Activated CD4-positive, alpha-beta T cell treated with anti-CD3 and anti-CD28 coated beads, Interleukin-2, amount 10 ng/mL, durations not matched to agents 7 days and 5 days (primary cell): ENCODE measurements around the gene KCTD8. TPM values are rescaled to one million over a fixed set of nuclear protein-coding genes. Genes with fewer than 3 reads are reported as not detected.

Experiments used
- CTCF ChIA-PET: fragments of 350-600 bp; sonication (Branson Sonifier 250); formaldehyde crosslinking; loops from one replicate; lab custom pipeline; 2021; ENCODE audit warnings: antibody characterized with exemption; lab: Charles Lee
- POLR2A ChIA-PET: fragments of 350-600 bp; sonication (Branson Sonifier 250); formaldehyde crosslinking; loops from one replicate; lab custom pipeline; 2021; ENCODE audit warnings: antibody characterized with exemption; lab: Charles Lee
- DNase-seq: peaks from one replicate; pipeline ENCODE4 v3.0.0-alpha.2; 2020
- H3K27ac Mint-ChIP-seq: one replicate; pipeline ENCODE4 v1.8.0; 2021; ENCODE audit warnings: mild to moderate bottlenecking, moderate library complexity, mixed read lengths
- H3K27me3 Mint-ChIP-seq: one replicate; pipeline ENCODE4 v1.8.0; 2021; ENCODE audit warnings: mixed read lengths
- H3K36me3 Mint-ChIP-seq: one replicate; pipeline ENCODE4 v1.8.0; 2021; ENCODE audit warnings: low read depth, mixed read lengths
- H3K4me1 Mint-ChIP-seq: one replicate; pipeline ENCODE4 v1.8.0; 2021; ENCODE audit warnings: mixed read lengths
- H3K4me3 Mint-ChIP-seq: one replicate; pipeline ENCODE4 v1.8.0; 2021; ENCODE audit warnings: mild to moderate bottlenecking, moderate library complexity, mixed read lengths
- H3K9me3 Mint-ChIP-seq: one replicate; pipeline ENCODE4 v1.8.0; 2021; ENCODE audit warnings: mixed read lengths
- total RNA-seq, 2 experiments: library from RNA; stranded (reverse); gene quantifications; one replicate each; pipeline ENCODE4 v1.2.3, GENCODE V29; 2021

KCTD8 gene
- total RNA-seq, 2 experiments from 2014 or later: not detected

- no peaks in the 10 kb centered on the region for H3K36me3 Mint-ChIP-seq
- CTCF ChIA-PET: no interaction called here
- H3K27me3 Mint-ChIP-seq: no peaks in the 10 kb centered on the region
- H3K27ac Mint-ChIP-seq: no peak overlapping the region
- DNase-seq: no peak
- H3K4me3 Mint-ChIP-seq: no peak overlapping the region
- H3K4me1 Mint-ChIP-seq: no peaks in the 10 kb centered on the region
- no peaks in the 10 kb centered on the region for H3K9me3 Mint-ChIP-seq
- POLR2A ChIA-PET: no interaction called here
Measured at GRCh38 chr4:44425614-44426208, 22.9 kb downstream of the KCTD8 start.

- Mint-ChIP-seq H3K4me3 (no peak overlapping the region), H3K4me1 (no peaks in the 10 kb centered on the region), H3K9me3 (no peaks in the 10 kb centered on the region), H3K27ac (no peak overlapping the region), H3K27me3 (no peaks in the 10 kb centered on the region), H3K36me3 (no peaks in the 10 kb centered on the region)
- DNase-seq: no peak
- ChIA-PET POLR2A (no interaction called here), CTCF (no interaction called here)
Measured at GRCh38 chr4:44422912-44423311, 25.7 kb downstream of the KCTD8 start.

GRCh38 chr4:44421330-44422065 is 27.1 kb downstream of the KCTD8 start:
- no peak for DNase-seq
- H3K36me3 Mint-ChIP-seq: no peaks in the 10 kb centered on the region
- ChIA-PET POLR2A (no interaction called here), CTCF (no interaction called here)
- H3K9me3 Mint-ChIP-seq: no peaks in the 10 kb centered on the region
- no peaks in the 10 kb centered on the region for H3K27me3 Mint-ChIP-seq
- no peaks in the 10 kb centered on the region for H3K4me1 Mint-ChIP-seq
- H3K27ac Mint-ChIP-seq: no peak overlapping the region
- no peak overlapping the region for H3K4me3 Mint-ChIP-seq

DNA sequence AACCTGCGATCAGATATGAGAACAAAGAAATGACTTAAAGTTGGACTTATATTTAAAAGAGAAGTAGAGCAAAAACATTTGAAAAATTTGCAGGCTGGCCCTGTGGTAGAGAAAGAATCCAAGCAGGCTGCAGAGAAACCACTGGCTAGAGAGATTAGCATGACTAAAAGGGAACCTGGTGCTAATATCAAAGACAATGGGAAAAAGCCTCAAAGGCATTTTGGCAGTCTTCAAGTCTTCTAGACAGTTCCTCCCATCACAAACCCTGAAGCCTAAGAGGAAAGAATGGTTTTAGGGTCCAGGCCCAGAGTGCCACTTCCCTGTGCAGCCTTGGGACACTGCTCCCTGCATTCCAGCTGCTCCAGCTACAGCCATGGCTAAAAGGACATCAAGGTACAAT is 33.4 kb downstream of the KCTD8 start:
- POLR2A ChIA-PET: no interaction called here
- CTCF ChIA-PET: no interaction called here
- no peaks in the 10 kb centered on the region for H3K36me3 Mint-ChIP-seq
- no peak overlapping the region for H3K27ac Mint-ChIP-seq
- no peak for DNase-seq
- H3K4me1 Mint-ChIP-seq: no peaks in the 10 kb centered on the region
- no peak overlapping the region for H3K4me3 Mint-ChIP-seq
- no peaks in the 10 kb centered on the region for H3K9me3 Mint-ChIP-seq
- H3K27me3 Mint-ChIP-seq: no peaks in the 10 kb centered on the region

DNA sequence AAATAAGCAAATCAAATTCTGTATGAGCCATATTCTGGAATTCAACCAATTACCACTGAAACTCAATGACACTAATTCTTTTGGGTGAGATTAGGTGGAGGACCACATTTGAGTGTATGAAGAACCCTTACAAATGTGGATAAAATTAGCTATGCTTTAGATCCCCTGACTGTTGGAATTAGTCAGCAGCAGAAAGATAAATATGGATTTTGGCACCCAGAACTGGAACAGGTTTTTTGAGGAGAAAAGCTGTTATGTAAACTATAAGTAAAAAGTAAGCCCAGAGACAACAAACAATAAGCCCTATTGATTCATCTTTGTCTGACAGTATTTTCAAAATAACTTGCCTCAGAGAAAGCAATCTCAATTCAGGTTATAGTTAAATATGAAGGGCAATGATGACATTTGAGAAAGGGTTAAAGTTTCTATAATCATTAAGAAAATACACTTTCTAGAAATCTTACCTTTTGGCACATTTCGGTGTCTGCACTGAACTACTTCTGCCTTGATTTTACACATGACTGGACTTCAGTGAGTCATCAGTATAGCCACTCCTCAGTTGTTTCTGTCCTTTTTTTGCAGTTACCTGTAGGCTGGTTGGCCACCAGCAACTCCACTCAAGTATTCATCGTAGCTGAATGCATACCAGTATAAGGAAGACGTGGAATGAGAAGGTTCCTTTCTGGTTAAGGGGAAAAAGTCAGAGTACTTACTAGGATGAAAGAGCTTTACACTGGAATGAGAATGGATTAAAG is 80.0 kb downstream of the KCTD8 start:
- no peak for DNase-seq
- ChIA-PET CTCF (no interaction called here), POLR2A (interaction anchor here (0.7 kb wide), 1 partner anchor 310 kb away, joined by 4 read pairs; the partner anchor contains the start of gene GUF1)
- H3K4me3 Mint-ChIP-seq: no peak overlapping the region
- no peak overlapping the region for H3K27ac Mint-ChIP-seq
- no peaks in the 10 kb centered on the region for H3K4me1 Mint-ChIP-seq
- no peaks in the 10 kb centered on the region for H3K9me3 Mint-ChIP-seq
- no peaks in the 10 kb centered on the region for H3K27me3 Mint-ChIP-seq
- no peaks in the 10 kb centered on the region for H3K36me3 Mint-ChIP-seq

DNA sequence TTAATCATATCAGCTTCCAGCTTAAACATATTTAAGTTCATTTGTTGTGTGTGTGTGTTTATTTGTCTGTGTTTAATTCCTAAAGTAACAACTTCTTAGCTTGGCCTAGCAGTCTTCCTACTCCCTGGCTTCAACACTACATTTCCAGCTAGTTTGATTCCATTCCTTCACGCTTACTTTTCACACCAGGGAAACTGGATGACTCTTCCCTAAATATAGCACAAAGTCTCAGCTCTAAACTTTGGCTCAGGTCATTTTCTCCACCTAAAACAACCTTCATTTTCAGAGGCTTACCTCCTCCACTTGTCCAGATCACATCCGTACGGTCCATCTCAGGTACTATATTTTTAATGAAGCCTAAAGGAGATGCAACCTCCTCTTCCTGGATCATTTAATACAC is 94.4 kb downstream of the KCTD8 start:
- Mint-ChIP-seq H3K9me3 (peaks cover 2% of the 10 kb centered on the region), H3K4me1 (no peaks in the 10 kb centered on the region)
- POLR2A ChIA-PET: no interaction called here

GRCh38 chr4:44351069-44351468 is 97.5 kb downstream of the KCTD8 start:
- H3K27me3 Mint-ChIP-seq: no peaks in the 10 kb centered on the region
- DNase-seq: no peak
- ChIA-PET CTCF (no interaction called here), POLR2A (no interaction called here)
- H3K4me1 Mint-ChIP-seq: no peaks in the 10 kb centered on the region
- H3K4me3 Mint-ChIP-seq: no peak overlapping the region
- H3K9me3 Mint-ChIP-seq: peaks cover 4% of the 10 kb centered on the region
- no peaks in the 10 kb centered on the region for H3K36me3 Mint-ChIP-seq
- no peak overlapping the region for H3K27ac Mint-ChIP-seq

More for the DNA sequence above, 94.4 kb downstream of the KCTD8 start:
- DNase-seq: no peak
- CTCF ChIA-PET: no interaction called here
- Mint-ChIP-seq H3K36me3 (no peaks in the 10 kb centered on the region), H3K27ac (no peak overlapping the region), H3K4me3 (no peak overlapping the region), H3K27me3 (no peaks in the 10 kb centered on the region)

DNA sequence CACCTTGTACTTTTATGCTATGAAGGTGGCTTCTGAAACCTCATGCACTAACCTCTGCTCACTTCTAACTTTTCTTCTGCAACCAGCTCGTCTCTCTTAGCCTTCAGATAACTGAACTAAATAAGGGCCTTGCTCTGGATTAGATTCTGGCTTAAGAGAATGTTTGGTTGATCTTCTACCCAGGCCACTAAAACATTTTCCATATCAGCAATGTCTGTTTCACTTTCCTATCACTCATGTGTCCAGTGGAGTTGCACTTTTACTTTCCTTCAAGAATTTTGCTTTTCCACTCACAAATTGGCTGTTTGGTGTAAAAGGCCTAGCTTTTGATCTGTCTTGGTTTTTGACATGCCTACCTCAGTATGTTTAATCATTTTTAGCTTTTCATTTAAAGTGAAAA is 105.8 kb downstream of the KCTD8 start:
- Mint-ChIP-seq H3K4me1 (no peaks in the 10 kb centered on the region), H3K27ac (no peak overlapping the region), H3K4me3 (no peak overlapping the region), H3K9me3 (no peaks in the 10 kb centered on the region), H3K27me3 (no peaks in the 10 kb centered on the region), H3K36me3 (no peaks in the 10 kb centered on the region)
- no peak for DNase-seq
- ChIA-PET POLR2A (no interaction called here), CTCF (no interaction called here)

GRCh38 chr4:44326741-44327140 is 121.9 kb downstream of the KCTD8 start:
- H3K9me3 Mint-ChIP-seq: no peaks in the 10 kb centered on the region
- no peaks in the 10 kb centered on the region for H3K4me1 Mint-ChIP-seq
- H3K4me3 Mint-ChIP-seq: no peak overlapping the region
- no peaks in the 10 kb centered on the region for H3K27me3 Mint-ChIP-seq
- H3K36me3 Mint-ChIP-seq: no peaks in the 10 kb centered on the region
- CTCF ChIA-PET: no interaction called here
- H3K27ac Mint-ChIP-seq: no peak overlapping the region
- POLR2A ChIA-PET: no interaction called here
- DNase-seq: no peak

GRCh38 chr4:44320833-44321232 is 127.8 kb downstream of the KCTD8 start:
- POLR2A ChIA-PET: no interaction called here
- H3K4me1 Mint-ChIP-seq: no peaks in the 10 kb centered on the region
- no peaks in the 10 kb centered on the region for H3K36me3 Mint-ChIP-seq
- H3K9me3 Mint-ChIP-seq: peaks cover 5% of the 10 kb centered on the region
- no peak overlapping the region for H3K4me3 Mint-ChIP-seq
- no peak for DNase-seq
- H3K27ac Mint-ChIP-seq: no peak overlapping the region
- H3K27me3 Mint-ChIP-seq: no peaks in the 10 kb centered on the region
- CTCF ChIA-PET: no interaction called here

DNA sequence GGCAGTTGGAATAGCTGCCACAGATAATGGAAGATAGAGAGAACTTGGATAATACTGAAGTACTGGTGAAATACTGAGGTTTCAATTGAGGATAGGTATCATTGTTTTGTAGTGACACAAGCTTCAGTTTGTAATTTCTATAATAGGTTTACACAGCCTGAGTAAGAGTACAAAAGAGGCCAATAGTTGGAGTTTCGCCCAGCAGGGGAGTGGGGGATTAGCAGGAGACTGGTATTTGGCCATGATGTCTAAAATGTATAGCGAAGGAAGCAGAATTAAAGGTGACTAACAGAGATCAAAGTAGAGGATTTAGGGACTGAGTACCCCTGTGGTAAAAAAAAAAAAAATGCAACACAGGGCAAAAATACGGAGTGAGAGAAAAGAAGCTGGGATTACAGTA is 129.5 kb downstream of the KCTD8 start:
- DNase-seq: no peak
- Mint-ChIP-seq H3K27ac (no peak overlapping the region), H3K4me1 (no peaks in the 10 kb centered on the region), H3K27me3 (no peaks in the 10 kb centered on the region), H3K9me3 (peaks cover 5% of the 10 kb centered on the region), H3K4me3 (no peak overlapping the region), H3K36me3 (no peaks in the 10 kb centered on the region)
- ChIA-PET CTCF (interaction anchor here (0.6 kb wide), 1 partner anchor 19 kb away, joined by 3 read pairs; no protein-coding TSS in a partner anchor), POLR2A (no interaction called here)

- H3K27me3 Mint-ChIP-seq: no peaks in the 10 kb centered on the region
- no peak overlapping the region for H3K27ac Mint-ChIP-seq
- POLR2A ChIA-PET: no interaction called here
- no peaks in the 10 kb centered on the region for H3K4me1 Mint-ChIP-seq
- DNase-seq: no peak
- peaks cover 5% of the 10 kb centered on the region for H3K9me3 Mint-ChIP-seq
- H3K4me3 Mint-ChIP-seq: no peak overlapping the region
- no peaks in the 10 kb centered on the region for H3K36me3 Mint-ChIP-seq
- CTCF ChIA-PET: no interaction called here
Measured at GRCh38 chr4:44313702-44314101, 134.9 kb downstream of the KCTD8 start.

- ChIA-PET CTCF (no interaction called here), POLR2A (no interaction called here)
- Mint-ChIP-seq H3K27me3 (no peaks in the 10 kb centered on the region), H3K4me1 (no peaks in the 10 kb centered on the region), H3K4me3 (no peak overlapping the region), H3K9me3 (no peaks in the 10 kb centered on the region), H3K27ac (no peak overlapping the region), H3K36me3 (no peaks in the 10 kb centered on the region)
- no peak for DNase-seq
Measured at GRCh38 chr4:44287505-44287904, 161.1 kb downstream of the KCTD8 start.
